ENCODE results near the gene SLC22A3.
"Not testable (repeated sequence)": the region's sequence is repeated elsewhere in the genome, so short reads cannot be mapped to it uniquely, and the experiment has no call there.

The SLC22A3 gene

GRCh38 chr6:160336200-160336599 is 12.0 kb upstream of the SLC22A3 start:
- DNase-seq (ENCODE audit: low read depth): no peak

- DNase-seq (ENCODE audit: low read depth): no peak
These were observed 10.9 kb upstream of the SLC22A3 start for GRCh38 chr6:160337301-160337700.

DNA sequence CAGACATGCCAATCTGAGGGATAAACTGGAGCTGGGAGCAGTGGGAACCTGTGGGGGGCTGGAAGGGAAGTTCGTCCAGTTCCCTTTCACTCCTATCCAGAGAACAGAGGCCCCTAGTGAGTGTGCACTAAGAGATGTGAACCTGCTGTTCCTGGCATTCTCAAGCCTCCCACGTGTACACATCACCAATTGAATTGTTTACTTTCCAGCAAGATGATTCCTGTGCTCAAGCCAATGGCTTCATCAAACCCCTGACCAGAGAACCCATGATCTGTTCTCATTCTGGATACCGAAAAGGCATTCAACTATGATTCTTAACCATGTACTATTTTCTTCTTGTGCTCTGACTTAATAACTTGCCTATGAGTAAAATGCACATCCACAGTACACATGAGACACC is 10.2 kb upstream of the SLC22A3 start:
- no peak for DNase-seq (ENCODE audit: low read depth)

DNA sequence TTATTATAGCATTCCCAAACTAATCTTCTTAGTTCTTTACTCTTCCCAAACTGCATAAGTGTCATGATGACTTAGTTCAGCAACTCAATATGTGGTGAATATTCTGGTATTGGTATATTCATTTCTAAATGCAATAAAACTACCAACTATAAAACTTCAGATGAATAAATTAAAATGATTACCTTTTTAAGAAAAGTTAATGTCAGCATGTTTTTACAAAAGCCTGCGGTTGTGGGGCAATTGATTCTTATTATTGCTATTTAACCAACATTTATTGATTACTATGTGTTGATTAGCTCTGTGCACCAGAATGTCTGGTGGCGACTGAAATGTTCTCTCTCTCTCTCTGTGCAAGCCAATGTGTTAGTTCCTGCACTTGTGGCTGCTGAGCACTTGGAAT is 5.0 kb upstream of the SLC22A3 start:
- no peak for DNase-seq (ENCODE audit: low read depth)

DNA sequence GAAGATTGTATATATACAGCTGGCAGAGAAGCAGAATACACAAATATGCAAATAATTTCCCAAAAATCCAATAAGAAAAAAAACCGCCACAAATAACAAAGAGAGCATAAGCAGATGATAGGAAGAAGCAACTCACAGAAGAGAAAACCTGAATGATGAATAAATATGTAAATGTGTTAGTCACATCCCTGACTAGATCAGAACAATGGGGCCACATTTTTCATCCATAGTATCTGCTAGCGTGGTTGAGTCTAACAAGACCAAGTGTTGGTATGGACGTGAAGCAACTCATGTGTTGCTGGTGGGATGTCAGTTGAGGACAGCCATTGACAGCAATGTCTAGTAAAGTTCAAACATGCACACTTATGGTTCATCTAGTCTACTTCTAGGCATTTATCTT is 3.9 kb upstream of the SLC22A3 start:
- DNase-seq (ENCODE audit: low read depth): no peak

GRCh38 chr6:160347259-160348222 is 637 bp upstream of the SLC22A3 start:
- DNase-seq (ENCODE audit: low read depth): no peak

GRCh38 chr6:160349020-160349441 is 853 bp downstream of the SLC22A3 start:
- no peak for DNase-seq (ENCODE audit: low read depth)

DNA sequence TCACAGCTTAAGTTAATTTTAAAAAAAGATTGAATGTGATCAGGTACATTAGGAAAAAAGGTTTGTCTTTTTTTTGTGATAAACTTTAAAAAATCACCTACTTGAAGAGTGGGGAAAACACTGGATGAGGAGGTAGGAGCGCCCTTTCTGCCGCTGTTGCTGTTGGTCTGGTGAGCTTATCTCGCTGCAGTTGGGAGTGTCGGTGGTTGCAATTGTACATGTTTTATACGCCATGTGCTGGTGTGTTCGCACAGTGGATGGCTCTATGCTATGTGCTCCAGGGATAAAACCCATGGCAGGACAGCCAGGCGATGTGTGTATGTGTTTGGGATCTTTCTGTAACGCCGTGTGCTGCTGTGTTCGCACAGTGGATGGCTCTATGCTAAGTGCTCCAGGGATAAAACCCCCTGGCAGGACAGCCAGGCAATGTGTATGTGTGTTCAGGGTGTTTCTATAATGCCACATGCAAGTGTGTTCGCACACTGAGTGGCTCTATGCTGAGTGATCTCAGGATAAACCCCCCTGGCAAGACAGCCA is 1.7 kb downstream of the SLC22A3 start:
- DNase-seq (ENCODE audit: low read depth): no peak

GRCh38 chr6:160353950-160354496 is 5.8 kb downstream of the SLC22A3 start:
- DNase-seq (ENCODE audit: low read depth): no peak

DNA sequence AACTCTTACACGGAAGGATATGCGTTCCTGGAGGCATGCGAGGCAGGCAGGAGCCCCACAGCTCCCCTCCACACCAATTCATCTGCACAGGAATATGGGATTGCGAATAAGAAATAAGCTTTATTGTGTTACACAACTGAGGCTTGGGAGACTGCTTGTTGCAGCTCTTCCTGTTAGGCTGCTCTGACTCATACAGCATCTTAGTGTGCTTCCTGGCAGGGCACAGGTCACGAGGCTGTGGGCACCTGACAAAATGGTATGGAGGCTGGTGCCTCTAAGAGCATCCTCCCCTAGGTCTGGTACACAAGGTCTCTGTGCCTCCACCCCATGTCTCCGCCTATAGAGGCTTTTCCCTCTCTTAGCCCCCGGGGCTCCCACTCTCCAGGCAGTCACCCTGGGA is 6.8 kb downstream of the SLC22A3 start:
- DNase-seq (ENCODE audit: low read depth): no peak

DNA sequence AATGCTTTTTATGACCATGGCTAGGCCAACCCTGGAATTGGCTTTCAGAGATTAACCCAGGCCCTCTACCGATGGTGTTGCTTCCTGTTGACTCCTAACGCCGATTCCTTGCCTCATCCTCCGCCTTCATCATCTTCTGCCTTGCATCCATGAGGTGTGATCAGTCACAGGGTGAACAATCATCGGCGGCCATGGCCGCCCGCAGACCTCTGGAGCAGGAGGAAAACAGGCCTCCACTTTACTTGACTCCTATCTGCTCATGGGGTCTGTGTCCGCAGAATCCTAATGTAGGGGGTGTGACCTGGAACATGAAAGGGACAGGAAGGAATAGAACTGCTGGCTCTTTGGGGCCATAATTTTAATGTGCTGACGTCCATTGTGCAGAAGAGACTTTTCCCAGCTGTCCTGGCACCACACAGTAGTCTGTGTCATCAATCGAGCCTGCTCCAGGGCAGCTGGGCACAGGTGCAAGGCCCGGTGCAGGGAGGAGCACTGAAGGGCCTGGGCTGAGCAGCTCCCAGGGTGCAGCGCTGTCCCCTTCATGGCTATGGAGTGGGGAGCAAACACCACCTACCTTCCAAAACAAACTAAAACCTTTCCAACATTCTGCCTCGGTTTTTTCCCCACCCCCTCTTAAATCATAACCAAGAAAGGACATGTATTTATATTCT is 8.0 kb downstream of the SLC22A3 start:
- no peak for DNase-seq (ENCODE audit: low read depth)

DNA sequence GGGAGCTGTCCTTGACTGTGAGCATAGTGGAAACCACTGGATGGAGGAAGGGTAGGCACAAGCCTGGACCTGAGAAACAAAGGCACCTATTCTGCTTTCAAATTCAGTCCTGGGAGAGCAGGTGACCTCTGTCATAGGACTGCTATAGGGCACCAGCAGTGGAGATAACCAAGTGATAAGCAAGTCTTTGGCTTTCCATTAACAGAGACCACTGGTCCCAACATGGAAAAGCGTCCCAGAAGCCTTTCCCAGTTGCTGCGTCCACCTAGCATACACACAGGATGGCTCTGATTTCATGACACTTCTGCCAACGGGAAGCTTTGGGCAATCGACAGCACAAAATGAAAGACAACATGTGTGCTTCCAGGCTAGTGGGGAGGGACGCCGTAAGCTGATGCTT is 8.9 kb downstream of the SLC22A3 start:
- DNase-seq (ENCODE audit: low read depth): no peak

DNA sequence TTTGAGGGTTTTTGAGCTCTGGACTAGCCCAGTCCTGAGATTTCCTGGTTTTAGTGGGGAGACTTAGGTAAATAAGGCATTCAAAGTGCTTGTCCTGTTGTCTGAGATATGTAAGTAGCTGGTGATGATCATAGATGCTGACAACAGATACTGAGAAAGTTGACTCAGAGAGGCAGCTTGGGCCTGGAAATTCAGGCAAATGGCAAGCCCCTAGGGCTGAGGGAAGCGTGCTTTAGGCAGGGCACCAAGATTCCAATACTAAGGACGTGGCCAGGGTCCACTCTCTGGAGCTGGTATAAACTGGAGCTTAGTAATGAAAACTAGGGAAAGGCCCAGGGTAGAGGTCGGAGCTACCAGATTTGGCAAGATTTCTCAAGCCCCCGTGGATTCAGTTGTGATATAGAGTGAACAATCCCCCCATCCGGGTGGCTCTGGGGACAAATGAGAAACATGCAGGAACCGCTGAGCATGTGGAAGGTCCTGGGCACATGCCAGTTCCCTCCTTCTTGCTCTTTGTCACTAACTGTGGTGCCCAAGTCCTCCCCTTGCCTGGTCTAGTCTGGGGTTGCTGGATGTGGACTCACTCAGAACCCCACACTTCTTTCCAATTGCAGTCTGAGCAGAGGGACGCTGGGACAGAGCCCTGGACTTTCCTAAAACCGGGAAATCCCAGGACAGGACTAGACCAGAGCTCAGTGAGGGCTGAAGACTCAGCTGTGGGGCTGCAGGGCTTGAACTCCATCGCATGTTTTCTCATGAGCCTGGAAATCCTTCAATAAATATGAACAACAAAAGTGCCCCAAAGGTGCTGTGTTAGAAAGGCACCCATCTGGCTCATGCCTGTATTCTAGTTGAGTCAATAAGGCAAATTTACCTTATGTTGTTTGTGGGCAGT is 10.3 kb downstream of the SLC22A3 start:
- no peak for DNase-seq (ENCODE audit: low read depth)

GRCh38 chr6:160360955-160361354 is 12.8 kb downstream of the SLC22A3 start:
- DNase-seq (ENCODE audit: low read depth): no peak

- no peak for DNase-seq (ENCODE audit: low read depth)
These were observed 14.4 kb downstream of the SLC22A3 start for GRCh38 chr6:160362556-160362955.

GRCh38 chr6:160363016-160363996 is 15.1 kb downstream of the SLC22A3 start:
- no peak for DNase-seq (ENCODE audit: low read depth)

DNA sequence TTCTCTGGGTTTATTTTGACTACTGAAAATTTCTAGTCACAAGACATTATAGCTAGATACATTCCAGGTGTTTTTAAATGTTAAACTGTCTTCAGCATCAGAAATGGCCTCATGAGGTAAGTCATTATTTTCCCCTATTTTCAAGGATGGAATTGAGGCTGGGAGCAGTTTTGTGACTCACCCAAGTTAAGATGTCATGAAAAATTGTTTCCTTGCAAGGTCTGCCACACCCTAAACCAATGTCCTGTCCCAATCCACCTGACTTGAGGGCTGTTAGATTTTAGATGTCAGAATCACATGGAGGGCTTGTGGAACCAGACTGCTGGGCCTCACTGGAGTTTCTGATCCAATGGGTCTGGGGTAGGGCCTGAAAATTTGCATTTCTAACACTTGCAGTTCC is 16.9 kb downstream of the SLC22A3 start:
- no peak for DNase-seq (ENCODE audit: low read depth)

DNA sequence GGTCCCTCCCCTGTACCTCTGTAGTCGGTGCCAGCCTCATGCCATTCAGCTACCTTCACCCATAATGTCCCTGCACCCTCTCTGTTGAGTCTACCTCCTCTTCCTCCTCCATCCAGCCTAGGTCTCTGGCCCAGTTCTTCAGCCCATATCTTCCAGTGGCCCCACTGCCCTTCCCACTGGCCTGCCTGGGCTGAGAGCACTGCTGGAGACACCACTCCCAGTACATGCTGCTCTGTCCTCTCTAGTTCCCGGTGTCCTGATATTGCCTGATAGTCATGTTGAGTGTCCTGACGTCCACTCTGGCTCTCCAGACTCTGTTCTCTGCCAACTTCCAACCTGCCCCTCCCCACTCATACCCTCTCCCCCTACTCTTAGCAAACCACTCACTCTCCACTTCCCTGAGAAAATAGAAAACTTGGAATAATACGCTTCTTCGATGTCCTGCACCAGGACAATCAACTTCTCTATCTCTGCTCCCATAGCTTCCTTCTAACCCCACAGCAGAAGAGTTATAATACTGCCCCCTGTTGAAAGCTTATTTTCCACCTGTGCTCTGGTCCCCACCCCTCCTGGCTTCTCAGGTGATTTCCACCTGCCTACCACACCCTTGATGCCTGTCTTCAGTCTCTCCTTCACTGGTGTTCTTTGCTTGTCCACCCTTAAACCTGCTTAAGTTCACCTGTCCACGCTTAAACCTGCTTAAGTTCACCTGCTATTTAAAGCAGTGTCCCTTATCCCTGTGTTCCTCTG is 19.8 kb downstream of the SLC22A3 start:
- DNase-seq (ENCODE audit: low read depth): no peak

GRCh38 chr6:160368670-160369069 is 20.5 kb downstream of the SLC22A3 start:
- no peak for DNase-seq (ENCODE audit: low read depth)

DNA sequence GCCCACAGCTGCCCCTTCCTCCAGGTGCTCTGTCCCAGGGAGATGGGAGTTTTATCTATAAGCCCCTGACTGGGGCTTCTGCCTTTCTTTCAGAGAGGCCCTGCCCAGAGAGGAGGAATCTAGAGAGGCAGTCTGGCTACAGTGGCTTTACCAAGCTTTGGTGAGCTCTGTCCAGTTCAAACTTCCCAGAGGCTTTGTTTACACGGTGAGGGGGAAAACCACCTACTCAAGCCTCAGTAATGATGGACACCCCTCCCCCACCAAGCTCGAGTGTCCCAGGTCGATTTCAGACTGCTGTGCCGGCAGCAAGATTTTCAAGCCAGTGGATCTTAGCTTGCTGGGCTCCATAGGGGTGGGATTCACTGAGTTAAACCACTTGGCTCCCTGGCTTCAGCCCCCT is 25.4 kb downstream of the SLC22A3 start:
- not testable (repeated sequence) for DNase-seq (ENCODE audit: low read depth)
